GM21423 (cell line): ENCODE measurements around the gene KDM4B.

Experiments used
- ATAC-seq: cut with Tn5 transposase; IDR thresholded peaks from one replicate; pipeline ENCODE4 v1.9.1; 2021; ENCODE audit warnings: mild to moderate bottlenecking, moderate library complexity; ENCODE audit not compliant: unreplicated experiment

Gene KDM4B

DNA sequence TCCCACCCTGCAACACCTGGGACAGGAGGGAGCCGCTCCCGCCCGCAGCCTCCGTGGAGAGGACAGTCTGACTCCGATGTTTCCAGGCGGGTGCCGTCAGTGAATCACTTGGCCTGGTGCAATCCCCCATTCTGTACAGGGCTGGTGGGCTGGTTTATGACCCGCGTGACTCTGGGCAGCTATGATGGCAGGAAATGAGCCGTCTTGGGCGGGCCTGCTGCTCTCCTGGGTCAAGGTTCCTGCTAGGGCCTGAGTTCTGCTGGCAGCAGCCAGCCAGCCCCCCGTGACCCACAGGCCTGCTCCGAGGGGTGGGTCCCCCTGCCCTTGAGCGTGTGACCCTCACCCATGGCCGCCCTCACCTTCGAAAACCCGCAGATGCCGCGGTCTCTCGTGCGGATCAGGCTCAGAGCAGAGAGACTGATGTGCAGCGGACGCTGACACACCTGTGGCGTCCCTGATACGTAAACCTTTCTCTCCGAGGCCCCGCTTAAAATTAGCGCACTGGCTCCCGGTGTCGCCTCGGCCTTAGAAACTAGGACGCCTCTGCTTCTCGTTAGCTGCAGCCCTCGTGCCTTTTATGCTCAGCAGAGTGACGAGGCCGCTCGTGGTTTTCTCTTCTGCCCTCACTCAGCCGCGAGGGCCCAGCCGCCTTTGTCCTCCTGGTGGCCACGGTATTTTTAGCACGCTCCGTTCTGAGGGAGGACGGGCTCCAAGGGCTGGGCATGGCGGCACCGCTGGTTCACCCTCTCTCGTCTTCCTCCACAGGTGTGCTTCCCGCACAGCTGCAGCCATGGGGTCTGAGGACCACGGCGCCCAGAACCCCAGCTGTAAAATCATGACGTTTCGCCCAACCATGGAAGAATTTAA is 63.4 kb downstream of the KDM4B start:
- no peak for ATAC-seq

DNA sequence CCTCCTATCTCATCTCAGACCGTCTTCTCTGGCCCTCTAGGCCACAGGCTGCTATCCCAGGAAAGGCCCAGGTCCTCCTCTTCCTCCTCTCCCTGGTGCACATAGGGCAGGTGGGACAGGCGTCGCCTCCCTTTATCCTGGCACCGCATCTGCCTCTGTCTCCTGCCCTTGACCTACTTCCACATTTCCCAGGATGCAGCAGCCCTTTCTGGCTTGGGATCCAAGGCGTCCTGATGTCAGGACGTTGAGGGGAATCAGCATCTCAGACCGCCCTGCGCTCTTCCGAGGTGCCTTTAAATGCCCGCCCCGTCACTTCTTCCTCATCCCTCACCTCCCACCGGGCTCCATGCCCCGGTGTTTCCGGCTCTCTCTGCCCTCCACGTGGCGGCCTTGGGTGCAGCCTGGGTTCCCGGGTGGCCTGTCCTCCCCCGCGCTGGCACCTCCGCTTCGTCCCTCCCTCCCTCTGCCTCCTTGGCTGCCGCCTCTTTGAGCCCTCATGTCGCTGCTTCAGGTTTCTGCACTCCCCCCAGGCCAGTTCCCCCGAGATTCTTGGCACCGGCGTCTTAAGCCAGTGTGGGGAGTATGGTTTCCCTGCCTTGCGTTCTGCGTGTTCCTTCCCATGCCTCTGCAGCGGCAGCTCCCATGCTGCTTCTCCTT is 66.3 kb downstream of the KDM4B start:
- ATAC-seq, result no peak

DNA sequence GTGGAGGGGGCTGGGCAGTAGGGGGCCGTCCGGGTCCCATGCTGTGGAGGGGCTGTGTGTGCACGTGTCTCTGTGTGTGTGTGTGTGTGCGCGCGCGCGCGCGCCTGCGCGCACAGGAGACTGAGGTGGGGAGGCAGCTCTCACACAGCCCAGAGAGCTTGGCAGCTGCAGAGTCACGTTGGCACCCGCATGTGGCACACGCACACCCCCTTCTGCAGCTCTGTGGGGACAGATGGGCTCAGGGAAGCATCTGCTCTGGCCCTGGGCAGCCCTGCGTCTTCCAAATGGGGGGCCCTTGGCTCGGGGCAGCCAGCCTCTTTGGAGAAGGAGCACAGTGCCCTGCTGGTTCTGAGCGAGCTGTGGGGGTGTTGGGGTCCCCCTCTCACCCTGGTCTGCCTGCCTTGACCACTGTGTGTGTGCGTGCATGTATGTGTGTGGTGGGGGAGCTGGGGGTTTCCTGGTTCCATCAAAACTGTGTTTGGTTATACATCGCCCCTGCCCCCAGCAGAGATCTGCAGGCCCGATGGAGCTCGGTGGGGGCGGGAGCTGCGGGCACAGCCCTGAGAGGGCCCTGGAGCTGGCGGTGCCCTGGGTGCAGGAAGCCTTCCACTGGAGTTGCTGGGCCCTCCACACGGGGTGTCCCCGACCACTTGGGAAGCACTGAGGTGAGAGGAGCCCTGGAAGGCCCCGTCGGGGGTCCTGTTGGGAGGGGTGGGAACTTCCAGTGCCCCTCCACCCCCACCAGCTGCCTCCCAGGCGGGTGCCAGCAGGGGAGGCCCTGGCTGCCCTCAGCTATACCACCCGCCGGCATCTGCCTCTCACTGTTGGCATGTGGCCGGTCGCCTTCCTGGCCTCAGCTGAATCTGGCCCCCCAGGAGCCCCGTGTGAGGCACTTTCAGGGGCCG is 67.1 kb downstream of the KDM4B start:
- no peak for ATAC-seq

DNA sequence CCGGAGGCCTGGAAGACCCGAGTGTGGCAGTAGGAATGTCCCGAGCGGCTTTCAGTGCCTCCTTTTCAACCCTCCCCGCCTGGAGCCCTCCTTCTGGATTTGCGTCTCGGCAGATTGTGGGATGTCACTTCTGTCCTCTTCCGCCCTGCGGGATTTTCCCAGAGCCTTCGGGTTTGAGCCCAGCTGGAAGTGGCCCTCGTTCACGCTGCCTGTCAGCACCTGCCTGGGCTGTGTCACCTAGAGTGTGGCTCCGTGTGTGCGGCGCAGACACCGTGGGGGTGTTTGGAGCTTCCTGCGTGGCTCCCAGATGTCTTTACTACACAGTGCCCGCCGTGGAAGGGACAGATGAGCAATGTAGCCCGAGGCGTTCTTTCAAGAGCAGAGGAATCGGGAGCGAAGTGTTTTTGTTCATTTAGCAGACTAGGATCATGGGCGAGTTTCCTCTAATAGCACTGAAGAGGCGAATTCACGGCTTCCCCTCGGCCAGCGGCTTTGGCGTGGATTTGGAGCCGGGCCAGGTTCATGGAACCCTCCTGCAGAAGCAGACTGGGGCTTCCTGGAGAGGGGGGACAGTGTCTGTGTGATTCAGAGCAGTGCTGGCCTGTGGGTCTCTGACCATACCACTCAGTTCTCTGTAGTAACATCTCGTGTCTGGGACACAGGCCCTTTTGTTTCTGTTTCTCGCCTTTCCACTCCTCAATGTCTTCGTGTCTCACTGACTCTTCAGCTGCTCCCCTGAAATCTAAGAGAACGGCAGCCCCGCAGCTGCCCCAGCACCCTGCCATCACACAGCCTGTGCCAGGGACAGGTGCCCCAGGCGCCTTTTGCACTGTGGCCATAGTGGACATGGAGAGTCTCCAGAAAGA is 68.0 kb downstream of the KDM4B start:
- ATAC-seq, result no peak

DNA sequence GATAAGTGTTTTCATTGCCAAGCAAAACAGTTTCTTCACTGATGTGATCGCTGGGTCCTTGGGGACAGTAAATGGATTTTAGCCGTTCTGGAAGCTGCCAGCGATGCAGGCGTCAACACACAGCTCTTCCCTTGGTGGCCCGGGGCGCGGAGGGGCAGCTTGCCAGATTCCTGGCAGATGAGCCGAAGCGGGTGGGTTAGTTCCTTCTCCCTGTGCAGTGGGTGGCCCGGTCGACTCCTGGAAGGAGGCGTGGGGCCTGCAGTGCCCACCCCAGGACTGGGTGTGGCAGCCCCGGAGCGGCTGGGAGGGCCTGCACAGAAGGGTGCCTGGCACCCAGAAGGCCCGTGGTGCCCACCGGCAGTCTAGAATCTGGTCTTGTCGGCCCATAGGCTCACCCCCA is 69.0 kb downstream of the KDM4B start:
- no peak for ATAC-seq

DNA sequence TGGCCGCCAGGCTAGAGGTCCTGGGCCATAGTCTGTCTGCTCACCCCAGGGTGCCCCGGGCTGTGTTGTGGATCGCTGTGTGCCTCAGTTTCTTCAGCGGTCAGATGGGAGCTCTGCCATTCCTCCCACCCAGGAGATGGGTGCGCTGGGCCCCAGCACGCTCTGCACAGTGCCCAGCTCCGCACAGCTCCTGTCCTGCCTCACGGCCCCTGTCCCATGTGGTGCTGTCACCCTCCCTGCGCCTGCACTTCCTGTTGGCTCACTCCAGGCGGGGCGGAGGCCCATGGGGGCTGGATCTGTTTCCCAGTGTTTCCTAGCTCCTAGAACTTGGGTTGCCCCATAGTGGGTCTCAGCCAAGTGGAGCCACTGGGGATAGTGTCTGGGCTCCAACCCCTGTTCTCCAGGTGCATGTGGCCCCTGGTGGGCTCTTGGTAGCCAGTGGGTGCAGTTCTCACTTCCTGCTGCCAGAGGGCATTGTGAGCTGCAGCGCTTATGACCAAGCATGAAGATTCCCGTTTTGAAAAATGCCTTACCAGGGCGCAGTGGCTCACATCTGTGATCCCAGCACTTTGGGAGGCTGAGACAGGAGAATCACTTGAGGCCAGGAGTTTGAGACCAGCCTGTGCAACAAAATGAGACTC is 69.8 kb downstream of the KDM4B start:
- no peak for ATAC-seq

DNA sequence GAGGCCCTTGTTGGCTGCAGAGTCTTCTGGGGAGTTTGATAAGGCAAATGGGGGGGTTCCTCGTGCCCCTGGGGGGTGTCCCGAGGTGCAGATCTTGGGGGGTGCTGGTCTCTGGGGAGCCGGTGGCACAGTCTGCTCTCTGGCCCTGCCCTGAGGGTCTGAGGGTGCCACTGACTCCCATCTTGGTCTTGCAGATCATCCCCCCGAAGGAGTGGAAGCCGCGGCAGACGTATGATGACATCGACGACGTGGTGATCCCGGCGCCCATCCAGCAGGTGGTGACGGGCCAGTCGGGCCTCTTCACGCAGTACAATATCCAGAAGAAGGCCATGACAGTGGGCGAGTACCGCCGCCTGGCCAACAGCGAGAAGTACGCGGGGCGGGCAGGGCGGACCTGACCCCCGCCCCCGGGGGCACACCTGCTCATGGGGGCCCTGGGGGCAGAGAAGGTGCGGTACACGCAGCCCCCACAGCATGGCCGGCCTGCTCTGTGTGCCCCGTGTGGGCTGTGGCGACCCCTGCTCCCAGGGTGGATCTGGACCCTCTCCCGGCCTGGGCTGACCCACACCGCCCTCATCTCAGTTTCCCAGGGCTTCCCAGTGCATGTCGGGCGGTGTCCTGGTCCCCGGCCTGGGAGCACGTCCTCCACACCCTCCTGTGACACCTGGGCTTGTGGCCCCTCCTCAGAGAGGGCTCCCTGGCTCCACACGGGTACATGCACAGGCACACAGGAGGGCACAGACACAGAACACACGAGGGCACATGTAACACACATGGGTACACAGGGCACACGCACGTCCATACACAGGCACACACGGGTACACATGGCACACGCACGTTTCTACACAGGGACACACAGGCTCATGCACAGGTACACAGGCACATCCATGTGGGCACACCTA is 71.0 kb downstream of the KDM4B start:
- ATAC-seq, result no peak

DNA sequence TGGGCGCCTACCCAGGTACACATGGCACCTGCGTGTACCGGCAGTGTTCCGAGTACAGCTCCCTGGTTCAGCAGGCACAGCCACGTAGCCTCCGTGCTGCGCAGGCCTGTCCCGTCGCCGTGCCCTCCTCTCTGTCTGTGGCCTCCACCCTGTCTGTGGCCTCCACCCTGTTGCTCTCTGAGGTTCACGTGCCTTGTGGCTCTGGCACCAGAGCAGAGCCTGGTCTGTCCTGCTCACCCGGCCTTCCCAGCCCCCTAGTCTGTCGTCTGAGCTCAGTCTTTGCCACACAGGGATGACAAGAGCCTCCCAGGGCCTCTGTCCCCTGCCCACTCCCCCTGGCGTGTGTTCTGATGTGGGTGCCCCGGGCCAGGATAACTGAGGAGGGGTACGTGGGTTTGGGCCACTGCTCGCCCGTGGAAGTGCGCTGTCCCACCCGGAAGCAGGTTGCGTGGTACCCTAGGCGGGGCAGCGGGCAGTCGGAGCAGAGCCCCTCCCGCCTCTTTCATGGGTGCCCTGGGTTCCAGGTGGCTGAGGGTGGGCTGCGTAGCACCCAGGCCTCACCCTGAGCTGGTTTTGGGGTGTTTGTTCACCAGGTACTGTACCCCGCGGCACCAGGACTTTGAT is 71.7 kb downstream of the KDM4B start:
- ATAC-seq, result no peak

DNA sequence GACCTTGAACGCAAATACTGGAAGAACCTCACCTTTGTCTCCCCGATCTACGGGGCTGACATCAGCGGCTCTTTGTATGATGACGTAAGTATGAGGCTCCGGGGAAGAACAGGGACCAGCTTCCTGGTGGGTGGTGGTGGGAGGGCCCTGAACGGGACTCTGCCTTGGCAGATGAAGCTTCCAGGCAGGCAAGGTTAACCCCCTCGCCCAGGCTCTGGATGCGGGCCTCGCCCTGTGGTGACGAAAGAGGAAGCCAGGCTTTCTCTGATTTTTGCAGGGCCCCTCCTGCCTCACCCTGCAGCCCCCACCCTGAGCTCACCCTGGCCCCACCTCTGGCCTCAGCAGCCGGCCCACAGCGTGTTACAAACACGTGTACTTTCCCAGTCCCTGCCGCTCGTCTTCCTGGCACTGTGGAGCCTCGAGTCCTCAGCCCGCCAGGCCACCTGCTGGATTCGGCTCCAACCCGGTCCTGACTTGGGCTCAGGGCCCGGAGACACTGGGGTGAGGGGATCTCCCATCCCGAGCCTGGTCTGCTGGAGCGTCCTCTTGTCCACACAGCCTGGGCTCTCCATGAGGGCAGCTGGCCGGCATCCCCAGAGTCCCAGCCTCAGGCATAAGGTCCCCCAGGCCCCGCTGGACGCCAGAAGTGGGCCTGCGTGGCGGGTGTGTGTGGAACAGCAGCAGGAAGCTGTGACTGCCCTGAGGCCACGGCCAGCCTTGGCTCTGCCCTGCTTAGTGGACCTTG is 72.4 kb downstream of the KDM4B start:
- no peak for ATAC-seq

DNA sequence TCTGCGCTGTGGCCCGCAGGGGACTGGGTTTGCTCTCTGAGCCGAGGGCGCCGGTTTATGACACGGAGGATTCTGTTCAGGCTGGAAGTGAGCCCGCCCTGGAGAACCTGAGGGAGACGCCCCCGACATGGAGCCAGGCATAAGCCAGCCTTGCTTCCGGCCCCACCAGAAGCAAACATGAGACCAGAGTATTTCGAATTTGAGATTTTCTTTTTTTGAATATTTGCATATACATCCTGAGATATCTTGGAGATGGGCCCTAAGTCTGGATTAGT is 72.9 kb downstream of the KDM4B start:
- ATAC-seq, result no peak

DNA sequence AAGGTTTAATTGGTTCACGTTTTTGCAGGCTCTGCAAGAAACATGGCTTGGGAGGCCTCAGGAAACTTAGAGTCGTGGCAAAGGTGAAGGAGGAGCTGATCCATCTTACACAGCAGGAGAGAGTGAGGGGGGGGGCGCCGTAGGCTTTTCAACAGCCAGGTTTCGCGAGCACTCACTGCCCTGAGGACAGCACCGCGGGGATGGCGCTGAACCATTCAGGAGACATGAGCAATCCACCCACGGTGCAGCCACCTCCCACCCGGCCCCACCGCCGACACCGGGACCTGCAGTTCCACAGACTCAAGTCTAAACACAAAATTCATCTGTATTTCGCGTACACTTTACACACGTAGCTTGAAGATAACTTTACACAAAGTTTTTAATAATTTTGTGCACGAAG is 73.6 kb downstream of the KDM4B start:
- no peak for ATAC-seq

DNA sequence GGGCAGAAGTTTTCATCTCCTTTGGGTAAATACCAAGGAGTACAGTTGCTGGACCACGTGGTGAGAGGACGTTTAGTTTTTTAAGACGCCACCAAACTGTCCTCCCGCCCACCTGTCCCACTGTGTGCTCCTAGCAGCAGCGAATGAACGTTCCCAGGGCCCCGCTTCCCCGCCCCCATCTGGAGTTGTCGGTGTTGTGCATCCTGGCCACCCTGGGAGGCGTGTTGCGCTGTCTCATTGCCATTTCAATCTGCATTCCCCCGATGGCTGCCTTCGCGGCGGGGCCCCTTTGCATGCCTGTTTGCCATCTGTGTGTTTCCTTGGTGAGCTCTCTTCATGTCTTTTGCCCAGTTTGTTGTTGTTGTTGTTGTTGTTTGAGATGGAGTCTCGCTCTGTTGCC is 76.1 kb downstream of the KDM4B start:
- ATAC-seq, result no peak

DNA sequence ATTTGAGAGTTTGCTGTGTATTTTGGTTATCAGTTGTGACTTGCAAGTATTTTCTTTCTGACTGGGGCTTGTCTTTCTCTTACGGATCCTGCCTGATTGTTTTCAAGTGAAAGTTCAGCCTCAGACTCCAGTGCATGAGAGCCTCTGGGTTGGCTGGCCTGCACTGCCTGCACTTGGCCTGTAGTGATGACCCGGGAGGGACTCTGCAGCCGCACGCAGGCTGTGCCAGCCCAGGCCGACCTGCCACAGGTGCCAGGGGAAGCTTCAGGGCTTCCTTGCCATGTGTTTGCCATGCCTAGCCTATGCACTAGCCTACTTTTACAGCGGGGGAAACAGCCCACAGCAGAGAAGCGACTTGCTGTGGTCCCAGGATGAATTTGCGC is 77.0 kb downstream of the KDM4B start:
- ATAC-seq, result no peak

DNA sequence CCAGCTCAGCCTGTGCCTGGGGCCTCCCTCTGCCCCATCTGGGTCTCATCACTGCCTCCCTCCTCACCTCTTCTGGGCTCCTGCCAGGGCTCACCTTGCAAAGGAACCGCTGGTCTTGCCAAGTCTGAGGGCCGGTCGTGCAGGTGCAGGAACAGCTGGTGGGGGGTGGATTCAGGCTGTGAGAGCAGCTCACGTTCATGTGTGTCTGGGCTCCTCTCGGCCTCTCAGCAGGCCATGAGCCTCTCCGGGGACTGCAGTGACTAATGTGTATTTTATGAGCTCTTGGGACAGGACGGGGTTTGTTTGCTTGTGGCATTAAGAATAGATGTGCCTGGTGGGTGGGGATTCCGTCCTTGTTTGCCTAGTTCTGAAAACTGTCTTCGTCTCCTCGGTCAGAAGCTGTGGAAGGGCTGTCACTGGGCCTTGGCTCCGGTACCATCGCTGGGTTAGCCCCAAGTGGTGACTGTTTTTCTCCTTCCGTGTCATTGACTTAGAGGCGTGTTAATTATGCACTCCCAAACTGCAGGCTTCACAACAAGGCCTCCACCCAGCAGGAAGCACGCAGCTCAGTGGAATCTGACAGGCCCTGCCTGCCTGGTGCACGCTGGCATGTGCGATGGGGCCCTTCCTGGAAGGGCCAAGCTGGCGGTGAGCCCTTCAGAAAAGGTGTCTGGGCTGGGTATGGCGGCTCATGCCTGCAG is 77.6 kb downstream of the KDM4B start:
- ATAC-seq, result no peak

DNA sequence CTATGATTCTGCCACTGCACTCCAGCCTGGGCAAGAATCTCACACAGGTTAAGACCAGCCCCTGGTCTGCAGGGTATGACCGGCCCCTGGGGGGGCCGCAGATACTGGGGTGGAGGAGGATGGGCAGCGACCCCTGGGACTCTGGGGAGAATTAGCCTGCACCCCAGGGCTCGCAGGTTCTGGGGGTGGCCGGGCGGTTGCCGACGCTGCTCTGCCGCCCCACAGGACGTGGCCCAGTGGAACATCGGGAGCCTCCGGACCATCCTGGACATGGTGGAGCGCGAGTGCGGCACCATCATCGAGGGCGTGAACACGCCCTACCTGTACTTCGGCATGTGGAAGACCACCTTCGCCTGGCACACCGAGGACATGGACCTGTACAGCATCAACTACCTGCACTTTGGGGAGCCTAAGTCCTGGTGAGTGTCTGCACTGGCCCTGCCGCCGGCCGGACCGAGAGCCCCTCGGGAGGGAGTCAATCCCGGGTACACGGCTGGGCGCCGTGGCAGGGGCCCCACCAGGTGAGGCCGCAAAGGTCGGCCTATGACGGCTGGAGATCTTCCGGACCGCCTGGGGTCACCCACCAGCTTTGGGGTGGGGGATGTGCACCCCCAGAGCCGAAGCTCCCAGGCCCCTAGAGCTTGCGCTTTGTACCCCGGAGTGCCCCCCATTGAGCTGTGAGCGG is 78.5 kb downstream of the KDM4B start:
- no peak for ATAC-seq

DNA sequence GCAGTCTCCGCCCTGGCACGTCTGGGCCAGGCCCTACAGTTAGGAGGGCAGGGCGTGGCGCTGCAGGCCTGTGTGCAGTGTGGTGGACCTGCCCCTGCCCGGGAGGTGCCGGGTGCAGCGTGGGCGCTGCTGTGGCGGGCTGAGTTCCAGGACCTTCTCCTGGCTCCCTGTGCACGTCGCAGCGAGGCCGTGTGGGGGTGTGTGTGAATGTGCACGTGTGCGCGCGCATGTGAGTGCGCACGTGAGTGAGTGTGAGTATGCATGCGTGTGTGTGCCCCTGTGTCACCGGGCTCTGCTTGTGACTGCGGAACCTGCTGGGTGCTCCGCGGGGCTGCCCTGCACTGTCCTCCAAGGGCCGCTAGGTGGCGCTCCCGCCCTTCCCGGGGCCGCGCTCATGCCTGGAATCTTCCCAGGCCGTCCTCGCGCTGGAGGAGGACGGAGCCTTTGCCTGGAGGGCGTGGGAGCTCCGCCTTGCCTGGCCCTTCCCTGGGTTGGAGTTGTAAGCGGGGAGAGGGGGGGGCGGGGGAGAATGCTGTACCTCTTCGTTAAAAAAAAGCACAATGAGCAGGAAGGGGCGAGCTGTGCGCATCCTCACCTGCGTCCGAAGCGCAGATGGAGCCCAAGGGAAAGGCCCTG is 79.3 kb downstream of the KDM4B start:
- ATAC-seq, result no peak
